Astrocyte of the hippocampus (primary cell): ENCODE data around the gene C14orf39.
A peak's percentile ranks its signal among the peaks of the same experiment; 100 is the strongest.

ENCODE experiments used
- DNase-seq: peaks from one replicate; pipeline ENCODE4 v3.0.0; 2011; ENCODE audit warnings: low read depth, low spot score

The C14orf39 gene

GRCh38 chr14:60485598-60486251, at the start of gene C14orf39:
TSS of gene C14orf39 (minus strand) at chr14:60486063. CDS start at chr14:60485078, 985 bp downstream.
- peak; percentile 74 for DNase-seq

GRCh38 chr14:60532442-60532841, 46.6 kb upstream of the C14orf39 start:
- DNase-seq, result no peak

GRCh38 chr14:60515511-60516289, 29.8 kb upstream of the C14orf39 start:
- DNase-seq, result peak; percentile 9

GRCh38 chr14:60514741-60515491, 29.1 kb upstream of the C14orf39 start:
- peak; percentile 28 for DNase-seq

GRCh38 chr14:60514378-60514740, 28.5 kb upstream of the C14orf39 start:
- no peak for DNase-seq

GRCh38 chr14:60512973-60513571, 27.2 kb upstream of the C14orf39 start:
- no peak for DNase-seq

- no peak for DNase-seq
These were observed 26.3 kb upstream of the C14orf39 start for GRCh38 chr14:60512126-60512525.

GRCh38 chr14:60510951-60511599, 25.2 kb upstream of the C14orf39 start:
- DNase-seq, result no peak

- no peak for DNase-seq
These were observed 24.5 kb upstream of the C14orf39 start for GRCh38 chr14:60510254-60510950.

GRCh38 chr14:60509438-60510253, 23.8 kb upstream of the C14orf39 start:
- DNase-seq, result peak; percentile 10

- DNase-seq, result peak; percentile 64
These were observed 23.0 kb upstream of the C14orf39 start, which contains the start of gene SIX6 for GRCh38 chr14:60508707-60509437. TSS of gene SIX6 (plus strand) at chr14:60509146. CDS start at chr14:60509399, 253 bp downstream.

- no peak for DNase-seq
These were observed 22.5 kb upstream of the C14orf39 start for GRCh38 chr14:60508363-60508706.

GRCh38 chr14:60506985-60507829, 21.3 kb upstream of the C14orf39 start:
- no peak for DNase-seq

- no peak for DNase-seq
These were observed 20.7 kb upstream of the C14orf39 start for GRCh38 chr14:60506462-60506984.

- no peak for DNase-seq
These were observed 20.1 kb upstream of the C14orf39 start for GRCh38 chr14:60506010-60506409.

GRCh38 chr14:60505448-60505847, 19.6 kb upstream of the C14orf39 start:
- DNase-seq, result no peak

GRCh38 chr14:60502541-60502940, 16.7 kb upstream of the C14orf39 start:
- no peak for DNase-seq

GRCh38 chr14:60495946-60496345, 10.1 kb upstream of the C14orf39 start:
- DNase-seq, result no peak
